C4-2B (cell line): Measurements from ENCODE around the gene ELAC2.

ENCODE experiments used
- ZFX ChIP-seq: fragments of 450-650 bp; IDR thresholded peaks from 2 replicates; pipeline ENCODE4 v1.6.1; 2017
- TF ChIP-seq, protein P1 (sequence below): fragments of 450-650 bp; conservative IDR thresholded peaks from 2 replicates; pipeline ENCODE4 v1.5.1; 2017; ENCODE audit warnings: mild to moderate bottlenecking

- TF ChIP-seq, protein P1, sequence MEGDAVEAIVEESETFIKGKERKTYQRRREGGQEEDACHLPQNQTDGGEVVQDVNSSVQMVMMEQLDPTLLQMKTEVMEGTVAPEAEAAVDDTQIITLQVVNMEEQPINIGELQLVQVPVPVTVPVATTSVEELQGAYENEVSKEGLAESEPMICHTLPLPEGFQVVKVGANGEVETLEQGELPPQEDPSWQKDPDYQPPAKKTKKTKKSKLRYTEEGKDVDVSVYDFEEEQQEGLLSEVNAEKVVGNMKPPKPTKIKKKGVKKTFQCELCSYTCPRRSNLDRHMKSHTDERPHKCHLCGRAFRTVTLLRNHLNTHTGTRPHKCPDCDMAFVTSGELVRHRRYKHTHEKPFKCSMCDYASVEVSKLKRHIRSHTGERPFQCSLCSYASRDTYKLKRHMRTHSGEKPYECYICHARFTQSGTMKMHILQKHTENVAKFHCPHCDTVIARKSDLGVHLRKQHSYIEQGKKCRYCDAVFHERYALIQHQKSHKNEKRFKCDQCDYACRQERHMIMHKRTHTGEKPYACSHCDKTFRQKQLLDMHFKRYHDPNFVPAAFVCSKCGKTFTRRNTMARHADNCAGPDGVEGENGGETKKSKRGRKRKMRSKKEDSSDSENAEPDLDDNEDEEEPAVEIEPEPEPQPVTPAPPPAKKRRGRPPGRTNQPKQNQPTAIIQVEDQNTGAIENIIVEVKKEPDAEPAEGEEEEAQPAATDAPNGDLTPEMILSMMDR, result no peak
- TF ChIP-seq ZFX, result no peak
Measured at GRCh38 chr17:13029340-13029739, 11.5 kb upstream of the ELAC2 start.
